ENCODE measurements around the gene CEP41. TPM values are rescaled to one million over a fixed set of nuclear protein-coding genes. Genes with fewer than 3 reads are reported as not detected.
A peak's percentile ranks its signal among the peaks of the same experiment; 100 is the strongest.

Gene CEP41
- total RNA-seq, 4 donors from 2014 or later, result 4.4 to 9.6 (median 5.3) TPM

DNA sequence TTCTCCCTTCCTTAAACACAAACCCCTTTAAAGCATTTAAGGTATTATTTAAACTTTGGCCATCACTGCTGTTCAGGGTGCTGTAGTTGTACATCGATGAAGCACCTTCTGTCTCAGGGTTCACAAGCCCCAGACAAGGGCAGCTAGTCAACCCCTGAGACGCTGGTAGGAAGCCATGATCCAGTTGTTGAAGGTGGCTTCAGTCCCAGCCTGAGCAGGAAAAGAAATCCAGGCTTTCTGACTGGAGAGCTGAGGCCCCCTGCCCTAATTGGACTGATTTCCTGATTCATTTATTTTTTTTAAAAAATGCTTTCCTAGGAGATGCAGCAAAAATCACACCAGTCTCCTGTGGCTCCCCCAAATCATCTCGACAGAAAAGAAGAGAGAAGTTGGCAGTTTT lies 44.7 kb downstream of the CEP41 start:
- Histone ChIP-seq H3K27ac (peak overlapping the region in 2 of 4 donors; percentile 53 to 71), H3K27me3 (no peaks in the 10 kb centered on the region), H3K9me3 (no peaks in the 10 kb centered on the region), H3K4me3 (no peak overlapping the region), H3K4me1 (peaks cover 0 to 48% (median 6%) of the 10 kb centered on the region in 4 donors), H3K36me3 (peaks cover 0 to 4% (median 0%) of the 10 kb centered on the region in 3 donors)
- no peak for DNase-seq (ENCODE audit: low spot score in 2 of 2)
- WGBS, 2 donors, result 38 to 43% methylated on average over 3 of the region's 3 CpGs
- TF ChIP-seq, protein P1, sequence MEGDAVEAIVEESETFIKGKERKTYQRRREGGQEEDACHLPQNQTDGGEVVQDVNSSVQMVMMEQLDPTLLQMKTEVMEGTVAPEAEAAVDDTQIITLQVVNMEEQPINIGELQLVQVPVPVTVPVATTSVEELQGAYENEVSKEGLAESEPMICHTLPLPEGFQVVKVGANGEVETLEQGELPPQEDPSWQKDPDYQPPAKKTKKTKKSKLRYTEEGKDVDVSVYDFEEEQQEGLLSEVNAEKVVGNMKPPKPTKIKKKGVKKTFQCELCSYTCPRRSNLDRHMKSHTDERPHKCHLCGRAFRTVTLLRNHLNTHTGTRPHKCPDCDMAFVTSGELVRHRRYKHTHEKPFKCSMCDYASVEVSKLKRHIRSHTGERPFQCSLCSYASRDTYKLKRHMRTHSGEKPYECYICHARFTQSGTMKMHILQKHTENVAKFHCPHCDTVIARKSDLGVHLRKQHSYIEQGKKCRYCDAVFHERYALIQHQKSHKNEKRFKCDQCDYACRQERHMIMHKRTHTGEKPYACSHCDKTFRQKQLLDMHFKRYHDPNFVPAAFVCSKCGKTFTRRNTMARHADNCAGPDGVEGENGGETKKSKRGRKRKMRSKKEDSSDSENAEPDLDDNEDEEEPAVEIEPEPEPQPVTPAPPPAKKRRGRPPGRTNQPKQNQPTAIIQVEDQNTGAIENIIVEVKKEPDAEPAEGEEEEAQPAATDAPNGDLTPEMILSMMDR (IDR thresholded peaks at IDR 0.05), result no peak

DNA sequence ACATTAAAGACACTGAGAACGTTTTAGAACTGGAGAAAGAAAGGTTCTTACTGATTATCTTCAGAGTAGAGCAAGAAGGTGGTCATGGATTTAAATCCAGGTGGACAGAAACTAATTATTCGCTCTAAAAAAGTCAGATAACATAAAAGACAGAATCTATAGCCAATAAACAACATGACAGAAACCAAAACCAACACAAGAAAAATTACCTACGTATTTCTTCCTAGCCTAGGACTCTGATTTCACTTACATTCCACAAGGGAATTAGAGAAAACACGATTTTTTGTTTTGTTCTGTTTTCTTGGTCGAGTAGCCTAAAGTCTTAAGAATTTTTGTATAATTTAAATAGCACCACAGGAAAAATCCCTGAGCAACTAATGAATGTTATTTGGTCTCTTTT lies 45.4 kb downstream of the CEP41 start:
- H3K27ac ChIP-seq, result peak overlapping the region in 2 of 4 donors; percentile 53 to 71
- no peaks in the 10 kb centered on the region for H3K27me3 ChIP-seq
- DNase-seq (ENCODE audit: low spot score in 2 of 2), result no peak
- WGBS, 2 donors, result 60 to 70% methylated on average over 5 of the region's 5 CpGs
- peak overlapping the region in 1 of 4 donors; percentile 6 for H3K4me3 ChIP-seq
- peaks cover 0 to 4% (median 0%) of the 10 kb centered on the region in 3 donors for H3K36me3 ChIP-seq
- peaks cover 0 to 41% (median 3%) of the 10 kb centered on the region in 4 donors for H3K4me1 ChIP-seq
- TF ChIP-seq POLR2A (IDR thresholded peaks at IDR 0.05) (no peak), EP300 (IDR thresholded peaks at IDR 0.05) (no peak)
- TF ChIP-seq, protein P1 (IDR thresholded peaks at IDR 0.05), result no peak
- no peaks in the 10 kb centered on the region for H3K9me3 ChIP-seq

DNA sequence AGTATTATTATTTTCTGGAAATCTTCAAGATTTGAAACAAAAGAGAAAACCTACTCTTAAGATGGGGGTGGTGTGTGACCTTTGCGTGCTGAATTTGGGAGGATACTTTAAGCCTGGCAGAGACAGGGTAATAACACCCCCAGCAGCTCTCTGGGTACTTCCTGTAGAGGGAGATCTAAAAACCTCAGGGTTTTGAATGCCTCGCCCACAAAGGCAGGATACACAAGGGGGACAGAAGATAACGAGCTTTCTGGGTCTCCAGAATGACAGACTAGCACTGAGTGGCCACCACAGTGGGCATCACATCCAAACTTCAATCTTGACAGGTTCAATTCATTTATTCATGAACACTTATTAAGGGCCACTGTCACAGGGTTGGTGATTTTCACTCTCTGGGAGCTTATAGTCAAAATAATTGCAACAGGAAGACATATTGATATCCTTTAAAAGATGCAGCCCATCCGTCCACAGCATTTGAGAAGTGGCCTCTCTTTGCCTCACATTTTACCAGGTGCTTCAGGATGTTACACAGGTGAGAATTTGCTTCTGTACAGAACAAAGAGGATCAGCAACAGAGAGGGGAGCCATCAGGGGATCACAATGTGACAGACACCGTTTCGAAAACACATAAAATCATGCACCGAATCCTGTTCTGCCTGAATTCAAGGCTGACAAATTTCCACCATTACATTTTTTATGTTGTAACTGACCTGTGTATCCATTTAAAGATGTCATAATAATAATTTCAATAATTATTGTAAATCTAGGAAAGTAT lies 46.2 kb downstream of the CEP41 start:
- DNase-seq (ENCODE audit: low spot score in 2 of 2), result no peak
- Histone ChIP-seq H3K27ac (peak overlapping the region in 2 of 4 donors; percentile 53 to 71), H3K4me3 (no peak overlapping the region), H3K4me1 (peaks cover 0 to 34% (median 0%) of the 10 kb centered on the region in 4 donors), H3K9me3 (no peaks in the 10 kb centered on the region), H3K36me3 (peaks cover 0 to 4% (median 0%) of the 10 kb centered on the region in 3 donors), H3K27me3 (no peaks in the 10 kb centered on the region)
- WGBS, 2 donors, result 78 to 79% methylated on average over 7 of the region's 7 CpGs
- TF ChIP-seq EP300 (IDR thresholded peaks at IDR 0.05) (no peak), POLR2A (IDR thresholded peaks at IDR 0.05) (no peak)
- TF ChIP-seq, protein P1 (IDR thresholded peaks at IDR 0.05), result no peak

DNA sequence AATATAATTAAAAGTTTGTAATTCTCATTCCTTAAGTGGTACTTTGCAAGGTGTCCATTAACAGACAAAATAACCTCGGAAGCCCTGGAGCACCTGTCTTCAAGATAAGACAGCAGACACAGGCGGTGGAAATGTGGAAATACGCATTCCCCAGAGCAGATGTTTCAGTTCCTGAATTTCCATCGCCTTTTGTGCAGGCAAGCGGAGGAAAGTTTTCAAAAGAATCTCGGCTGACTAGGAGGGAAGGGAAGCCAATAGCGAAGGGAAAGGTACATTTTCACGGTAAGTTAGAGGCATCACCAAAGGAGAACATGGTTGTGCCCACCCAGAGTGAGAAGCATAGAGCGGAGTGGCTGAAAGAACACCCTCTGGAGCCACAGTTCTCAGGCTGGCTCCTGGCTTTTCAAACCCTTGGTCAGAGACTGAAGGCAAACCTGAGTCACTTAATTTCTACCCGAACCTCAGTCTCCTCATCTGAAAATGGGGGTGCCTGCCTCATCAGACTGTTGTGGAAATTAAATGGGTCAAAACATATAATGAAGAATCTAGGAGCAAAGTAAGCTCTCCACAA lies 46.9 kb downstream of the CEP41 start:
- no peak overlapping the region for H3K4me3 ChIP-seq
- peaks cover 0 to 34% (median 0%) of the 10 kb centered on the region in 4 donors for H3K4me1 ChIP-seq
- TF ChIP-seq, protein P1 (IDR thresholded peaks at IDR 0.05), result no peak
- TF ChIP-seq EP300 (IDR thresholded peaks at IDR 0.05) (no peak), POLR2A (IDR thresholded peaks at IDR 0.05) (no peak)
- H3K36me3 ChIP-seq, result peaks cover 0 to 4% (median 0%) of the 10 kb centered on the region in 3 donors
- peak overlapping the region in 2 of 4 donors; percentile 11 to 61 for H3K27ac ChIP-seq
- H3K9me3 ChIP-seq, result no peaks in the 10 kb centered on the region
- no peak for DNase-seq (ENCODE audit: low spot score in 2 of 2)
- WGBS, 2 donors, result 62 to 68% methylated on average over 10 of the region's 10 CpGs
- H3K27me3 ChIP-seq, result no peaks in the 10 kb centered on the region

DNA sequence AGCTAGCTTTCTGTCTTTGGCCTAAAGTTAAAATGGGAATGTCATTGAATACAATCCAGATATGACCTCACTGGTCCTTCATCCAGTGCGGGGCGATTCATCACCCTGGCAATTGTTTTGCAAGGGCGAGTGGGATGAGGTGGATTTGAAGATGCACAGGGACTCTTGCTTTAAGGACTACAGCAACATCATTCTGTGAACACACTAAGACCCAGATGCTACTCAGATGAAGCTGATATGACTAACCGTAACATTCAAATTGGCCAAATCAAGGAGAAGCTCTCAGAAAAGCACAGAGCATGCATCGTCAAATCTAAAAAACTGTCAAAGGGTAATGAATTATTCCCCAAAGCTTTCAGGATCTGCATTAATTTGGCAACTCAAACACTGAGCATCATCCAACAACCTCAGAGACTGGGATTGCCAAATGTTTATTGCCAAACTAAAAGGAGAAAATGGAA lies 47.7 kb downstream of the CEP41 start:
- Histone ChIP-seq H3K4me1 (peaks cover 0 to 29% (median 0%) of the 10 kb centered on the region in 4 donors), H3K27me3 (no peaks in the 10 kb centered on the region), H3K36me3 (peaks cover 0 to 2% (median 0%) of the 10 kb centered on the region in 3 donors), H3K27ac (peak overlapping the region in 2 of 4 donors; percentile 39 to 58), H3K4me3 (no peak overlapping the region), H3K9me3 (peaks cover 0 to 3% (median 0%) of the 10 kb centered on the region in 4 donors)
- DNase-seq (ENCODE audit: low spot score in 2 of 2), result no peak
- no peak for TF ChIP-seq POLR2A (IDR thresholded peaks at IDR 0.05)
- TF ChIP-seq, protein P1 (IDR thresholded peaks at IDR 0.05), result no peak
- TF ChIP-seq EP300 (IDR thresholded peaks at IDR 0.05), result no peak
- WGBS, 2 donors, result 66 to 79% methylated on average over 5 of the region's 5 CpGs
